Gastroesophageal sphincter (tissue), 4 donors: ENCODE data around the gene NME4. TPM values are rescaled to one million over a fixed set of nuclear protein-coding genes. Genes with fewer than 3 reads are reported as not detected.

Experiments
- ATAC-seq: fragments of 150-250 bp; one replicate; pipeline ENCODE4 v1.9.1; 2016; ENCODE audit warnings: mild to moderate bottlenecking, moderate library complexity
- H3K27ac ChIP-seq, 4 donors: fragments of 200-600 bp; sonication (generic) in 3 of 4; 1 replicate in 3 of 4; 2 replicates in 1 of 4; pipeline ENCODE4 v1.5.1; 2016 to 2019
- H3K27me3 ChIP-seq: fragments of 200-600 bp; sonication (generic); one replicate; pipeline ENCODE4 v1.5.1; 2019
- H3K36me3 ChIP-seq, 2 donors: fragments of 200-600 bp; sonication (generic); one replicate each; pipeline ENCODE4 v1.5.1; 2019; ENCODE audit warnings: control low read depth in 1 of 2
- H3K4me1 ChIP-seq, 3 donors: fragments of 200-600 bp; sonication (generic); 1 replicate in 2 of 3; 2 replicates in 1 of 3; pipeline ENCODE4 v1.5.1; 2016 to 2019; ENCODE audit warnings: control low read depth in 2 of 3
- H3K4me3 ChIP-seq, 2 donors: fragments of 200-600 bp; sonication (generic); one replicate each; pipeline ENCODE4 v1.5.1; 2019; ENCODE audit warnings: mild to moderate bottlenecking in 1 of 2, moderate library complexity in 1 of 2
- H3K9me3 ChIP-seq, 3 donors: fragments of 200-600 bp; sonication (generic); one replicate each; pipeline ENCODE4 v1.5.1; 2017 to 2019; ENCODE audit warnings: control low read depth in 2 of 3
- CTCF ChIP-seq, 4 experiments: fragments of 200-600 bp in 2 of 4; fragments of 450-650 bp in 2 of 4; sonication (generic) in 1 of 4; IDR thresholded peaks; one replicate each; pipeline ENCODE4 v1.5.1; 2017 to 2019; ENCODE audit warnings: antibody characterized with exemption in 4 of 4, mild to moderate bottlenecking in 2 of 4, moderate library complexity in 2 of 4
- EP300 ChIP-seq: sonication (generic); formaldehyde crosslinking; IDR thresholded peaks from one replicate; pipeline ENCODE4 v1.6.1; 2017; ENCODE audit warnings: antibody characterized with exemption, mild to moderate bottlenecking
- POLR2A ChIP-seq, 2 donors: fragments of 450-650 bp; IDR thresholded peaks; one replicate each; pipeline ENCODE4 v1.6.1; 2017; ENCODE audit warnings: antibody characterized with exemption in 2 of 2, mild to moderate bottlenecking in 2 of 2, moderate library complexity in 1 of 2
- POLR2AphosphoS5 ChIP-seq: sonication (generic); formaldehyde crosslinking; IDR thresholded peaks from one replicate; pipeline ENCODE4 v1.6.1; 2017; ENCODE audit warnings: antibody characterized with exemption
- WGBS, 2 donors: methylation state at CpG; one replicate each; pipeline ENCODE4 v1.1.5; 2018; ENCODE audit warnings: low coverage in 1 of 2; 5-methylcytosine and 5-hydroxymethylcytosine counted together
- total RNA-seq, 4 donors: library from RNA; depleted of rRNA; stranded (reverse); fragments of >200 nt; gene quantifications; one replicate each; pipeline ENCODE4 v1.1.0, GENCODE V29; 2016

Gene NME4
- total RNA-seq, 4 donors from 2014 or later = 61.1 to 169 (median 136) TPM

GRCh38 chr16:405548-406506, 8.8 kb downstream of the NME4 start:
- TF ChIP-seq CTCF (IDR thresholded peaks at IDR 0.05) (no peak), EP300 (no peak), POLR2A (IDR thresholded peaks at IDR 0.05) (no peak), POLR2AphosphoS5 (no peak)
- peaks cover 0 to 18% (median 3%) of the 10 kb centered on the region in 3 donors for H3K4me1 ChIP-seq
- 80 to 87% methylated on average over 1 to 3 of the region's 27 CpGs for WGBS, 2 donors
- H3K27me3 ChIP-seq = no peaks in the 10 kb centered on the region
- no peak overlapping the region for H3K4me3 ChIP-seq
- H3K9me3 ChIP-seq = no peaks in the 10 kb centered on the region
- peaks cover 0 to 35% of the 10 kb centered on the region in 2 donors for H3K36me3 ChIP-seq
- H3K27ac ChIP-seq = no peak overlapping the region
- no peak for ATAC-seq

- WGBS, 2 donors = no CpG with 5 or more reads among the region's 16 CpGs
- no peak for TF ChIP-seq POLR2A (IDR thresholded peaks at IDR 0.05)
- no peak for TF ChIP-seq POLR2AphosphoS5
- H3K4me1 ChIP-seq = peaks cover 0 to 10% (median 1%) of the 10 kb centered on the region in 3 donors
- no peaks in the 10 kb centered on the region for H3K27me3 ChIP-seq
- ATAC-seq = no peak
- H3K27ac ChIP-seq = no peak overlapping the region
- peaks cover 0 to 49% of the 10 kb centered on the region in 2 donors for H3K36me3 ChIP-seq
- H3K4me3 ChIP-seq = no peak overlapping the region
- H3K9me3 ChIP-seq = no peaks in the 10 kb centered on the region
These were observed 10.3 kb downstream of the NME4 start for GRCh38 chr16:407253-407652.

GRCh38 chr16:410516-411178, 13.6 kb downstream of the NME4 start:
- 100% methylated on average over 2 of the region's 36 CpGs; no CpG with 5 or more reads in 1 of the 2 donors for WGBS, 2 donors
- no peaks in the 10 kb centered on the region for H3K9me3 ChIP-seq
- TF ChIP-seq POLR2AphosphoS5 = no peak
- no peak for TF ChIP-seq POLR2A (IDR thresholded peaks at IDR 0.05)
- no peak for TF ChIP-seq CTCF (IDR thresholded peaks at IDR 0.05)
- TF ChIP-seq EP300 = no peak
- no peak overlapping the region for H3K4me3 ChIP-seq
- peaks cover 0 to 50% of the 10 kb centered on the region in 2 donors for H3K36me3 ChIP-seq
- no peak overlapping the region for H3K27ac ChIP-seq
- ATAC-seq = no peak
- H3K27me3 ChIP-seq = no peaks in the 10 kb centered on the region
- no peaks in the 10 kb centered on the region for H3K4me1 ChIP-seq

- Histone ChIP-seq H3K36me3 (peaks cover 0 to 50% of the 10 kb centered on the region in 2 donors), H3K27ac (no peak overlapping the region), H3K4me1 (no peaks in the 10 kb centered on the region), H3K4me3 (no peak overlapping the region), H3K9me3 (no peaks in the 10 kb centered on the region), H3K27me3 (no peaks in the 10 kb centered on the region)
- no peak for TF ChIP-seq POLR2A (IDR thresholded peaks at IDR 0.05)
- no peak for TF ChIP-seq CTCF (IDR thresholded peaks at IDR 0.05)
- TF ChIP-seq EP300 = no peak
- no peak for TF ChIP-seq POLR2AphosphoS5
- WGBS, 2 donors = 90% methylated on average over 2 of the region's 26 CpGs; no CpG with 5 or more reads in 1 of the 2 donors
- no peak for ATAC-seq
These were observed 14.7 kb downstream of the NME4 start for GRCh38 chr16:411576-412265.
